Measurements from ENCODE around the gene THRSP. TPM values are rescaled to one million over a fixed set of nuclear protein-coding genes. Genes with fewer than 3 reads are reported as not detected.
"Not testable (repeated sequence)": the region's sequence is repeated elsewhere in the genome, so short reads cannot be mapped to it uniquely, and the experiment has no call there.

The THRSP gene
- total RNA-seq, 2 experiments from 2014 or later = not detected

DNA sequence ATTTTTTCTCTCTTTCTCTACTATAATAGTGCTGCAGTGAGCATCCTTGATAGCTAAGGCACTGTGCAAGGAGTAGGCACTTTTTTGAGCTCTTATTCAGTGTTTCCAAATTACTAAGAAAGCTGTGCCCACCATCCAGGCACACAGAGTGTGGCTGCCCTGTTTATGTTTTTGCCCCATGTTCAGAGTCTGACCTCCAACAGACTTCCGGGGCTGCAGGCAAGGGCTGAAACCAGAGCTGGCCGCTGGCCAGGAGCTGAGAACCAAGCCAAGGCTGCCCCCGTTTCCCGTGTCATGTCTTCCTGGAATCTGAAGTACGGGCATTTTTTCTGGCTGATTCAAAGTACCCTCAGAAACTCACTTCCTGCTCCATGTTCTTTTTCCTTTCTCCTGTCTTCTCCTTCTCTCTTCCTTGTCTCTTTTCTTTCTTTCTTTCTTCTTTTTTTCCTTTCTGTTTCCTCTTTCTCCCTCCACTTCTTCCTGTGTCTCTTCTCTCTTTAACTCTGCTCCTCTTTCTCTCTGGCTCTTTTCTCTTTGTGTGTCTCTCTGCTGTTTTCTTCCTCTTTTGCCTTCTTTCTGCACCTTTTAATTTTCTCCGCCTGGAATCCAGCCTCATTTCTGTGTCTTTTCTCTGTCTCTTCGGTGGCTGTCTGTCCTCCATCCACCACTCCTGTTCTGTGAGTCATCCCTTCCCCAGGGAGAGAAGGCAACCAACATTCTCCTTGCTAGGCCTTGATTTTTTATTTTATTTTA, 23.6 kb upstream of the THRSP start:
- CTCF ChIA-PET = interaction anchor here (0.9 to 1.4 kb wide), 2 partner anchors 8 to 524 kb away, joined by 3 to 4 read pairs; no protein-coding TSS in a partner anchor
- Mint-ChIP-seq H3K9me3 (ENCODE audit: insufficient read depth) (no peaks in the 10 kb centered on the region), H3K36me3 (ENCODE audit: low read depth) (no peaks in the 10 kb centered on the region), H3K27me3 (ENCODE audit: low read depth) (no peaks in the 10 kb centered on the region), H3K4me1 (ENCODE audit: low read depth) (peaks cover 16% of the 10 kb centered on the region), H3K27ac (peak overlapping the region; percentile 83), H3K4me3 (peak overlapping the region; percentile 26)
- ATAC-seq (peak; percentile 65), DNase-seq (peak; percentile 39)
- POLR2A ChIA-PET = interaction anchor here (0.6 to 1.2 kb wide), 3 partner anchors 19 to 45 kb away, joined by 3 to 5 read pairs (median 3); no protein-coding TSS in a partner anchor

DNA sequence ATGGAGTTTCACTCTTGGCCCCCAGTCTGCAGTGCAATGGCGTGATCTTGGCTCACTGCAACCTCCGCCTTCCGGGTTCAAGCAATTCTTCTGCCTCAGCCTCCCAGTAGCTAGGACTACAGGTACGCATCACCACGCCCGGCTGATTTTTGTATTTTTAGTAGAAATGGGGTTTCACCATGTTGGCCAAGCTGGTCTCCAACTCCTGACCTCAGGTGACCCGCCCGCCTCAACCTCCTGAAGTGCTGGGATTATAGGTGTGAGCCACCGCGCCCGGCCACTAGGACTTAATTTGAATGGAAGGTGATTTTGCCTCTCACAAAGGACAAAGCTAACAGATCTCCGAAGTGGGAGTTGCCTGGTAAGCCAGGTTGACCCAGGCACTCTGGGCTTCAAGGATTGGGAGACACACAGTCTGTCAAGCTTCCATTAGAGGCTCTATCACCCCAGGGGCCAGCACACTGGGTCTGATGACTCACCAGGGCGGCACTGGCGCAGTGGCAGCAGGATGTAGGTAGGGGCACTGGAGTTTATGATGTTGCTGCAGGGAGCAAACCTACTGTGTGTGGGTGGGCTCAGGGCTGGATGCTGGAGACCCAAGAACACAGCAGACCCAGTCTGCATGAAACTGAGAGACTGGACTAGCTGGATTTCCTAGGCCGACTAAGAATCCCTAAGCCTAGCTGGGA, 22.8 kb upstream of the THRSP start:
- CTCF ChIA-PET = interaction anchor here (1.4 kb wide), 1 partner anchor 46 kb away, joined by 4 read pairs; no protein-coding TSS in a partner anchor
- ATAC-seq (no peak), DNase-seq (no peak)
- Mint-ChIP-seq H3K36me3 (ENCODE audit: low read depth) (no peaks in the 10 kb centered on the region), H3K9me3 (ENCODE audit: insufficient read depth) (no peaks in the 10 kb centered on the region), H3K27ac (no peak overlapping the region), H3K4me1 (ENCODE audit: low read depth) (peaks cover 19% of the 10 kb centered on the region), H3K27me3 (ENCODE audit: low read depth) (no peaks in the 10 kb centered on the region), H3K4me3 (no peak overlapping the region)
- POLR2A ChIA-PET = interaction anchor here (1.1 kb wide), 1 partner anchor 18 kb away, joined by 3 read pairs; no protein-coding TSS in a partner anchor

- not testable (repeated sequence) for H3K27me3 Mint-ChIP-seq (ENCODE audit: low read depth); H3K27ac Mint-ChIP-seq; ATAC-seq; H3K36me3 Mint-ChIP-seq (ENCODE audit: low read depth); DNase-seq; H3K4me3 Mint-ChIP-seq; H3K9me3 Mint-ChIP-seq (ENCODE audit: insufficient read depth)
- POLR2A ChIA-PET = interaction anchor here (1.1 kb wide), 1 partner anchor 18 kb away, joined by 3 read pairs; no protein-coding TSS in a partner anchor
- CTCF ChIA-PET = interaction anchor here (1.4 kb wide), 1 partner anchor 46 kb away, joined by 4 read pairs; no protein-coding TSS in a partner anchor
- H3K4me1 Mint-ChIP-seq (ENCODE audit: low read depth) = peaks cover 25% of the 10 kb centered on the region
These were observed 22.3 kb upstream of the THRSP start for GRCh38 chr11:78041380-78041719.

GRCh38 chr11:78041843-78042440, 21.7 kb upstream of the THRSP start:
- H3K27ac Mint-ChIP-seq = no peak overlapping the region
- no peaks in the 10 kb centered on the region for H3K36me3 Mint-ChIP-seq (ENCODE audit: low read depth)
- H3K9me3 Mint-ChIP-seq (ENCODE audit: insufficient read depth) = no peaks in the 10 kb centered on the region
- DNase-seq = no peak
- H3K4me1 Mint-ChIP-seq (ENCODE audit: low read depth) = peaks cover 27% of the 10 kb centered on the region
- no peak overlapping the region for H3K4me3 Mint-ChIP-seq
- no peak for ATAC-seq
- ChIA-PET CTCF (interaction anchor here (1.4 kb wide), 1 partner anchor 47 kb away, joined by 4 read pairs; no protein-coding TSS in a partner anchor), POLR2A (no interaction called here)
- H3K27me3 Mint-ChIP-seq (ENCODE audit: low read depth) = no peaks in the 10 kb centered on the region

GRCh38 chr11:78044706-78045105, 19.0 kb upstream of the THRSP start:
- no peak for DNase-seq
- H3K4me3 Mint-ChIP-seq = no peak overlapping the region
- H3K4me1 Mint-ChIP-seq (ENCODE audit: low read depth) = peaks cover 21% of the 10 kb centered on the region
- ChIA-PET CTCF (interaction anchor here (0.9 to 3.0 kb wide), 10 partner anchors 9 to 520 kb away, joined by 3 to 25 read pairs (median 10); partner anchors contain the start of genes INTS4 and NDUFC2), POLR2A (interaction anchor here (1.5 kb wide), 1 partner anchor 94 kb away, joined by 3 read pairs; no protein-coding TSS in a partner anchor)
- H3K36me3 Mint-ChIP-seq (ENCODE audit: low read depth) = no peaks in the 10 kb centered on the region
- no peaks in the 10 kb centered on the region for H3K9me3 Mint-ChIP-seq (ENCODE audit: insufficient read depth)
- no peaks in the 10 kb centered on the region for H3K27me3 Mint-ChIP-seq (ENCODE audit: low read depth)
- no peak for ATAC-seq
- H3K27ac Mint-ChIP-seq = no peak overlapping the region

DNA sequence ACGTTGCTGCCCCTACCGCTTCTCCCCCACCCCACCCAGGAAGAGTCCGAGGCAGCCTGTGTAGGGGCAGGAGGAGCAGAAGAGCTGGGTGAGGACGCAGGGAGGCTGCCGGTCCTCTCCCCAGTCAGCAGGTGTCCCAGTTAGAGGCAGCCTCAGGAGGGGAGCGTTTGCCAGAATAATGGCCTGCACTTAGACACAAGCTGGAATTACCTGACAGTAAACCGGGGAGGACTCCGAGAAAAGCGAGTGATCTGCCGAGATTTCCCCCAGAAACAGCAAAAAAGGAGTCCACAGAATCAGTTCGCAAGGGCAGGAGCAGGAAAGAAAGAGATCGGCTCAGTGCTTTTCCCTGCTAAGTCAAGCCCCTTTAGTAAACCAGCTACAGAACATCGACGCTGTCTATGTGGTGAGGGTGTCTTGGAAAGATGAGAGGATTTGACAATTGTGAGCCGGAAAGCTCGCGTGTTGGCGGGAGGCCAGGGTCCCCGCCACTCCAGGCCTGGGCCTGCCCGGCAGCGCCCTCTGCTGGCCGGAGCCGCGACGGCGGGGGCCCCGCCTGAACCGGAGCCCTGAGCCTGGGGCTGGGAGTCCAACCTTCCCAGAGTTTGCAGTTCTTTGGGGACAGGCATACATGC, 17.7 kb upstream of the THRSP start:
- DNase-seq = peak; percentile 77
- Mint-ChIP-seq H3K4me1 (ENCODE audit: low read depth) (peaks cover 17% of the 10 kb centered on the region), H3K4me3 (peak overlapping the region; percentile 49), H3K27me3 (ENCODE audit: low read depth) (no peaks in the 10 kb centered on the region), H3K36me3 (ENCODE audit: low read depth) (no peaks in the 10 kb centered on the region), H3K27ac (peak overlapping the region; percentile 39), H3K9me3 (ENCODE audit: insufficient read depth) (no peaks in the 10 kb centered on the region)
- ChIA-PET POLR2A (interaction anchor here (0.8 to 1.5 kb wide), 3 partner anchors 42 to 93 kb away, joined by 3 read pairs; no protein-coding TSS in a partner anchor), CTCF (interaction anchor here (0.6 to 3.0 kb wide), 25 partner anchors 10 to 519 kb away, joined by 3 to 25 read pairs (median 4); partner anchors contain the start of genes INTS4, KCTD21, NDUFC2 and USP35)
- peak; percentile 99 for ATAC-seq

- H3K36me3 Mint-ChIP-seq (ENCODE audit: low read depth) = no peaks in the 10 kb centered on the region
- no peak overlapping the region for H3K4me3 Mint-ChIP-seq
- peaks cover 21% of the 10 kb centered on the region for H3K4me1 Mint-ChIP-seq (ENCODE audit: low read depth)
- ATAC-seq (peak; percentile 11), DNase-seq (no peak)
- ChIA-PET POLR2A (interaction anchor here (0.8 to 1.0 kb wide), 2 partner anchors 43 to 52 kb away, joined by 3 read pairs; no protein-coding TSS in a partner anchor), CTCF (interaction anchor here (0.7 to 3.0 kb wide), 18 partner anchors 10 to 518 kb away, joined by 3 to 25 read pairs (median 5); partner anchors contain the start of genes INTS4, KCTD21, NDUFC2 and USP35)
- no peaks in the 10 kb centered on the region for H3K27me3 Mint-ChIP-seq (ENCODE audit: low read depth)
- no peaks in the 10 kb centered on the region for H3K9me3 Mint-ChIP-seq (ENCODE audit: insufficient read depth)
- H3K27ac Mint-ChIP-seq = no peak overlapping the region
These were observed 17.2 kb upstream of the THRSP start for GRCh38 chr11:78046486-78046854.

DNA sequence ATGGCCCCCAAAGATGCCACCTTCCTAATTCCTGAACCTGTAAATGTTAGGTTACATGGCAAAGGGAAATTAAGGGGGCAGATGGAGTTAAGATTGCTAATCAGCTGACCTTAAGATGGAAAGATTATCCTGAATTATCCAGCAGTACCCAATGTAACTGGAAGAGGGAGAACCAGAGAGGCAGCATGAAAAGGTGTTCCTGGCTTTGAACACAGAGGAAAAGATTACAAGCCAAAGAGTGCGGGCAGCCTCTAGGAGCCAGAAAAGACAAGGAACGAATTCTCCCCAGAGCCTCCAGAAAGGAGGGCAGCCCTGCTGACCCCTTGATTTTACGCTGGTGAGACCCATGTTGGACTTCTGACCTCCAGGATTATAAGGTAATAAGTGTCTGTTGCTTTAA, 15.1 kb upstream of the THRSP start:
- CTCF ChIA-PET = interaction anchor here (0.9 to 1.1 kb wide), 4 partner anchors 9 to 516 kb away, joined by 3 read pairs; partner anchors contain the start of gene THRSP
- H3K4me1 Mint-ChIP-seq (ENCODE audit: low read depth) = peaks cover 21% of the 10 kb centered on the region

GRCh38 chr11:78049348-78049747, 14.3 kb upstream of the THRSP start:
- Mint-ChIP-seq H3K27me3 (ENCODE audit: low read depth) (no peaks in the 10 kb centered on the region), H3K36me3 (ENCODE audit: low read depth) (no peaks in the 10 kb centered on the region), H3K4me3 (no peak overlapping the region), H3K9me3 (ENCODE audit: insufficient read depth) (no peaks in the 10 kb centered on the region), H3K27ac (no peak overlapping the region), H3K4me1 (ENCODE audit: low read depth) (peaks cover 21% of the 10 kb centered on the region)
- ATAC-seq = no peak
- ChIA-PET POLR2A (no interaction called here), CTCF (interaction anchor here (1.0 kb wide), 1 partner anchor 14 kb away, joined by 3 read pairs; the partner anchor contains the start of gene THRSP)
- DNase-seq = no peak

More for the DNA sequence above, 15.1 kb upstream of the THRSP start:
- no peaks in the 10 kb centered on the region for H3K9me3 Mint-ChIP-seq (ENCODE audit: insufficient read depth)
- no peak for ATAC-seq
- H3K27ac Mint-ChIP-seq = no peak overlapping the region
- DNase-seq = no peak
- no peaks in the 10 kb centered on the region for H3K36me3 Mint-ChIP-seq (ENCODE audit: low read depth)
- POLR2A ChIA-PET = no interaction called here
- no peak overlapping the region for H3K4me3 Mint-ChIP-seq
- no peaks in the 10 kb centered on the region for H3K27me3 Mint-ChIP-seq (ENCODE audit: low read depth)

GRCh38 chr11:78050964-78051831, 12.5 kb upstream of the THRSP start:
- H3K27ac Mint-ChIP-seq = peak overlapping the region; percentile 70
- ChIA-PET CTCF (no interaction called here), POLR2A (interaction anchor here (1.2 kb wide), 1 partner anchor 30 kb away, joined by 3 read pairs; no protein-coding TSS in a partner anchor)
- no peak for ATAC-seq
- no peak for DNase-seq
- H3K4me1 Mint-ChIP-seq (ENCODE audit: low read depth) = peaks cover 13% of the 10 kb centered on the region
- no peak overlapping the region for H3K4me3 Mint-ChIP-seq
- H3K9me3 Mint-ChIP-seq (ENCODE audit: insufficient read depth) = no peaks in the 10 kb centered on the region
- H3K36me3 Mint-ChIP-seq (ENCODE audit: low read depth) = no peaks in the 10 kb centered on the region
- no peaks in the 10 kb centered on the region for H3K27me3 Mint-ChIP-seq (ENCODE audit: low read depth)
